SH-SY5Y (cell line): ENCODE results near the gene PSMA7.

Source experiments
- GATA2 ChIP-seq: IDR thresholded peaks from 2 replicates; pipeline ENCODE4 v1.6.1; 2011; ENCODE audit warnings: mild to moderate bottlenecking, low read depth, low read length
- GATA3 ChIP-seq: IDR thresholded peaks from 2 replicates; pipeline ENCODE4 v1.6.1; 2011; ENCODE audit warnings: low read depth, mild to moderate bottlenecking, low read length, moderate library complexity

DNA sequence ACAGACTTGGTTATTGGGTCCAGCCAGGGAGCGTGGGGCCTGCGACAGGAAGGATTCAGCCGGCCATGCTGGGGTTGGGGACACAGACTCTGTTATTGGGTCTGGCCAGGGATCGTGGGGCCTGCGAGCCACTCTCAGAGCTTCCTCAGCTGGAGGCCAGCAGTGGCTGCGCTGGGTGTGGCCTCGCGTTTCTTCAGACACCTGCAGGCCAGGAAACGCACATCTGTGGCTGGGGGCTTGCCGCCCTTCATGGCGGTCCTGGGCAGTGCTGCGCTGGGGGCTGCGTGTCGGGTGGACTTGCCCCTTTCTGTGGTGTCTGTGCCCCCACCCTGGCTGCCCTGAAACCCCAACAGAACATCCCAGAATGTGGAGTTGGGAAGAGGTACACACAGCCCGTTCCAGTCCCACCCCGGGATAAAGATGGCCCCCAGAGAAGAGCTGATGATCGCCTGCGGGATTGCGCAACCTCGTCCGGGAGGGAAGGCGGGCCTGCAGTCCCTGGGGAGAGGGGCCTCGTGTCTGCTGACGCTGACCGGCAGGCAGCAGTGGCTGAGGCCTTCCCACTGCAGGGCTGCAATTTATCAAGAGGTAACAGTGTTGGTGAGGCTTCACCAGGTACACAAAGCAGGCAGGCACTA lies 22.7 kb upstream of the PSMA7 start:
- TF ChIP-seq GATA2 (no peak), GATA3 (no peak)
